Measurements from ENCODE around the gene SDHC.

Gene SDHC

DNA sequence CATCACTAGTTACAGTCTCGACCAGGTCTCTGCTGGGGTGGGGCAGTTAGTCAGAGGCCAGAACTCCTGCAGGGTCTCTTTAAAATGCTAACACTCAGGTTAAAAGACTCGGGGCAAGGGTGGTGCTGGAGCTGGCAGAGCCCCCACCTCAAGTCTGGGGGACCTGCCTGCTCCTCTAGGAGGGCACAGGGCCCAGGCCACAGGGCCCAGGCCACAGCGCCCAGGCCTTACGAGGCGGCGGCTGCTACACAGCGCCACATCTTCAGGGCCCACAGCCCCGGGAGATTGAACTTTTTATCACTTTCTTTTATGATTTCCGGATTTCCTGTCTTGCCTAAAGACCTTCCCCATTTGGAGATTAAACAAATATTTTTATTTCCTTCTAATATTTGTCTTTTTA lies 14.8 kb upstream of the SDHC start:
- Histone ChIP-seq H3K36me3 (ENCODE audit: control insufficient read depth in 2 of 2, insufficient read depth in 1 of 2, low read length in 2 of 2) (no peaks in the 10 kb centered on the region), H3K27ac (ENCODE audit: extremely low read depth, low read depth, low read length) (no peak overlapping the region), H3K4me3 (ENCODE audit: low read depth, low read length) (no peak overlapping the region), H3K4me1 (ENCODE audit: control insufficient read depth, insufficient read depth, low read length) (peaks cover under 1% of the 10 kb centered on the region; the same call in 1 of the 2 replicates), H3K9me3 (ENCODE audit: control insufficient read depth, insufficient read depth, low read depth, low read length) (no peaks in the 10 kb centered on the region)
- TF ChIP-seq ZNF670 (tag by site-specific recombination; IDR thresholded peaks at IDR 0.05; ENCODE audit: low read depth) (no peak), ZFP69B (tag by site-specific recombination; IDR thresholded peaks at IDR 0.05) (no peak), ZNF626 (tag by site-specific recombination; IDR thresholded peaks at IDR 0.05) (no peak)
- TF ChIP-seq, protein P1, sequence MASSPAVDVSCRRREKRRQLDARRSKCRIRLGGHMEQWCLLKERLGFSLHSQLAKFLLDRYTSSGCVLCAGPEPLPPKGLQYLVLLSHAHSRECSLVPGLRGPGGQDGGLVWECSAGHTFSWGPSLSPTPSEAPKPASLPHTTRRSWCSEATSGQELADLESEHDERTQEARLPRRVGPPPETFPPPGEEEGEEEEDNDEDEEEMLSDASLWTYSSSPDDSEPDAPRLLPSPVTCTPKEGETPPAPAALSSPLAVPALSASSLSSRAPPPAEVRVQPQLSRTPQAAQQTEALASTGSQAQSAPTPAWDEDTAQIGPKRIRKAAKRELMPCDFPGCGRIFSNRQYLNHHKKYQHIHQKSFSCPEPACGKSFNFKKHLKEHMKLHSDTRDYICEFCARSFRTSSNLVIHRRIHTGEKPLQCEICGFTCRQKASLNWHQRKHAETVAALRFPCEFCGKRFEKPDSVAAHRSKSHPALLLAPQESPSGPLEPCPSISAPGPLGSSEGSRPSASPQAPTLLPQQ (tag by site-specific recombination; IDR thresholded peaks at IDR 0.05), result no peak
- ChIA-PET POLR2A (no interaction called here), CTCF (interaction anchor here (0.6 kb wide), 1 partner anchor 9 kb away, joined by 3 read pairs; no protein-coding TSS in a partner anchor)

DNA sequence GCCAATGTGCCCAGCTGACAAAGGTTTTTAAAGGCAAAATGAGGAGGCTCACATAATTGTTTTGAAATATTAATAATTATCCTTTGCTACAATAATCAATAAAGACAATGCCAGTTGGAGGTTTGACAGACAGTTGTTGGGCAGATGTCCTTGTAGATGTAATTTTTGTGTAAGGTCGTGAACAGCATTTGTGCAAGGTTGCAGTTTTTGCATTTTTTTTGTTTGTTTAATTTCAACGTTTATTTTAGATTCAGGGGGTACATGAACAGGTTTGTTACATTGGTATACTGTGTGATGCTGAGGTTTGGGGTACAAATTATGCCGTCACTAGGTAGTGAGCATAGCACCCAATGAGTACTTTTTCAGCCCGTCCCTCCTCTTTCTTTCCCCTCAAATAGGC lies 13.7 kb upstream of the SDHC start:
- POLR2A ChIA-PET, result no interaction called here

DNA sequence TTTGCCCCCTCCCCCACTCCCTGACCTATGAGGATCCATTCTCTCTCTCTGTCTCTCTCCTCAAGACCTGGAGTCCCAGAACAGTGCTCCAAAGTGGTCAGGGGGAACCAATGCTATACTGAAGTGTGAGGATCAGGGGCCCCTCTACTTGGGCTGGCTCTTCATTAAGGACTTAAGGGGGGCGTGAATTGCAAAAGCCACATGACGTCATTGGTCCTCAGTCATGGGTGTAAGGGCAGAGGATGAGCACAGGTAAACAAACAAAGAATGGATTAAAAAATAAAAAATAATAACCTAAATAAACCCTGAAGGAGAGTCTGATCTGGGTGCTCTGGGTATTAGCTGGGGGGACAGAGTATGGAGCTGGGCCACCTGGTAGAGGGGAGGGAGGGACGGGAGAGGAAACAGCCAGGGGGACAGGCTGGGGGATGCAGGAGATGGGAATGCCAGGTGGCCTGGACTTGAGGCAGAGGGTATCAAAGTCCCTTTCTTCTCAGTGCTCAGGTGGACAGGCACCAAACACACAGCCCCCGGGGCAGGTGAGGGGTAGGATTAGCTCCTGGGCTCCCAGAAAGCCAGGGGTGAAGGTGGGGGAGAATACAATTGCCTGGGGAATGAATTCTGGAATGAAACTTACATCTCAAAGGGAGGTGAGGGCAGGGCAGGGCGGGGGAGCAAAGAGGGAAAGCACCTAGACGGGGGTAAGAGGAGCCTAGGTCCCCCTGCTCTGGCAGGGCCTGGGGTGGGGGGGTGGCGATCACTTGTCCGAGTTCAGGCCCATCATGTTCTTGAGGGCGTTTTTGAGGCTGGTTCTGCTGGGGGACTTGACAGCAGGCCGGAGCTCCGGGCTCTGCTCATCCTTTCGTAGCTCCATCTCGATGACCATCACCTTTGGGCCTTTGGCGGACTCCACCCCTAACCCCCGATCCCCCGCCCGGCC lies 9.0 kb upstream of the SDHC start:
- TF ChIP-seq ZNF561 (tag by site-specific recombination; IDR thresholded peaks at IDR 0.05; ENCODE audit: borderline replicate concordance), result no peak
- no peak for TF ChIP-seq ZNF16 (tag by site-specific recombination; IDR thresholded peaks at IDR 0.05; ENCODE audit: low read depth)
- no peak for TF ChIP-seq ZNF37A (tag by site-specific recombination; IDR thresholded peaks at IDR 0.05)
- TF ChIP-seq, protein P1 (tag by site-specific recombination; IDR thresholded peaks at IDR 0.05), result no peak
- TF ChIP-seq, protein P2, sequence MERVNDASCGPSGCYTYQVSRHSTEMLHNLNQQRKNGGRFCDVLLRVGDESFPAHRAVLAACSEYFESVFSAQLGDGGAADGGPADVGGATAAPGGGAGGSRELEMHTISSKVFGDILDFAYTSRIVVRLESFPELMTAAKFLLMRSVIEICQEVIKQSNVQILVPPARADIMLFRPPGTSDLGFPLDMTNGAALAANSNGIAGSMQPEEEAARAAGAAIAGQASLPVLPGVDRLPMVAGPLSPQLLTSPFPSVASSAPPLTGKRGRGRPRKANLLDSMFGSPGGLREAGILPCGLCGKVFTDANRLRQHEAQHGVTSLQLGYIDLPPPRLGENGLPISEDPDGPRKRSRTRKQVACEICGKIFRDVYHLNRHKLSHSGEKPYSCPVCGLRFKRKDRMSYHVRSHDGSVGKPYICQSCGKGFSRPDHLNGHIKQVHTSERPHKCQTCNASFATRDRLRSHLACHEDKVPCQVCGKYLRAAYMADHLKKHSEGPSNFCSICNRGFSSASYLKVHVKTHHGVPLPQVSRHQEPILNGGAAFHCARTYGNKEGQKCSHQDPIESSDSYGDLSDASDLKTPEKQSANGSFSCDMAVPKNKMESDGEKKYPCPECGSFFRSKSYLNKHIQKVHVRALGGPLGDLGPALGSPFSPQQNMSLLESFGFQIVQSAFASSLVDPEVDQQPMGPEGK (tag by site-specific recombination; IDR thresholded peaks at IDR 0.05), result 0 out of 2 replicates have a peak, but pooled peaks have one; percentile 19
- TF ChIP-seq ZNF341 (tag by site-specific recombination; IDR thresholded peaks at IDR 0.05; ENCODE audit: low read depth), result peak; percentile 69
- peak overlapping the region; percentile 54 for H3K4me3 ChIP-seq (ENCODE audit: low read depth, low read length)
- peaks cover 6% of the 10 kb centered on the region for H3K4me1 ChIP-seq (ENCODE audit: control insufficient read depth, insufficient read depth, low read length)
- no peaks in the 10 kb centered on the region for H3K36me3 ChIP-seq (ENCODE audit: control insufficient read depth in 2 of 2, insufficient read depth in 1 of 2, low read length in 2 of 2)
- ChIA-PET POLR2A (interaction anchor here (0.6 to 2.7 kb wide), 3 partner anchors 9 to 235 kb away, joined by 4 to 11 read pairs (median 6); partner anchors contain the start of gene SDHC), CTCF (interaction anchor here (0.6 to 1.8 kb wide), 7 partner anchors 15 to 113 kb away, joined by 3 to 9 read pairs (median 4); partner anchors contain the start of gene TOMM40L)
- H3K9me3 ChIP-seq (ENCODE audit: control insufficient read depth, insufficient read depth, low read depth, low read length), result no peaks in the 10 kb centered on the region
- no peak overlapping the region for H3K27ac ChIP-seq (ENCODE audit: extremely low read depth, low read depth, low read length)

More for the DNA sequence above, 13.7 kb upstream of the SDHC start:
- TF ChIP-seq ZNF184 (tag by site-specific recombination; IDR thresholded peaks at IDR 0.05), result no peak
- Histone ChIP-seq H3K36me3 (ENCODE audit: control insufficient read depth in 2 of 2, insufficient read depth in 1 of 2, low read length in 2 of 2) (no peaks in the 10 kb centered on the region), H3K27ac (ENCODE audit: extremely low read depth, low read depth, low read length) (no peak overlapping the region), H3K4me1 (ENCODE audit: control insufficient read depth, insufficient read depth, low read length) (peaks cover 6% of the 10 kb centered on the region), H3K9me3 (ENCODE audit: control insufficient read depth, insufficient read depth, low read depth, low read length) (no peaks in the 10 kb centered on the region), H3K4me3 (ENCODE audit: low read depth, low read length) (no peak overlapping the region)
- CTCF ChIA-PET, result interaction anchor here (0.6 kb wide), 1 partner anchor 14 kb away, joined by 3 read pairs; no protein-coding TSS in a partner anchor
